Activated CD8-positive, alpha-beta memory T cell treated with anti-CD3 and anti-CD28 coated beads for 1 hour (primary cell): ENCODE measurements around the gene TRPV5.

Experiments used
- DNase-seq, 2 donors: peaks; one replicate each; pipeline ENCODE4 v3.0.0-alpha.2; 2020; ENCODE audit warnings: low read depth in 1 of 2; ENCODE audit errors: extremely low read depth in 1 of 2

TRPV5 gene

DNA sequence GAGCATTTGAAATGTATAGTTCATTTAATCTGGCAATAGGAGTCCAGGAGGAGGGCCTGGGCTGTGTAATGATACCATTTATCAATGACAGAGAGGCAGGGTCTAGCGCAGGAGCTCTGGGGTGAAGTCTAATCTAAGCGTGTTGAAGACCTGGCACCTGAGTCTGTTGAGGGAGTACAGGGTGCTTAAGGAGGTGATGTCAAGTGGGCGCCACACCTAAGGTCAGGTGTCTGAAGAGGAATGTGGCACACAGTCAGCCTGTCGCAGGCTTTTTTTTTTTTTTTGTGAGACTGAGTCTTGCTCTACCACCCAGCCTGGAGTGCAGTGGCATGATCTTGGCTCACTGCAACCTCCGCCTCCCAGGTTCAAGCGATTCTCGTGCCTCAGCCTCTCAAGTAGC lies 8.0 kb upstream of the TRPV5 start:
- no peak for DNase-seq

DNA sequence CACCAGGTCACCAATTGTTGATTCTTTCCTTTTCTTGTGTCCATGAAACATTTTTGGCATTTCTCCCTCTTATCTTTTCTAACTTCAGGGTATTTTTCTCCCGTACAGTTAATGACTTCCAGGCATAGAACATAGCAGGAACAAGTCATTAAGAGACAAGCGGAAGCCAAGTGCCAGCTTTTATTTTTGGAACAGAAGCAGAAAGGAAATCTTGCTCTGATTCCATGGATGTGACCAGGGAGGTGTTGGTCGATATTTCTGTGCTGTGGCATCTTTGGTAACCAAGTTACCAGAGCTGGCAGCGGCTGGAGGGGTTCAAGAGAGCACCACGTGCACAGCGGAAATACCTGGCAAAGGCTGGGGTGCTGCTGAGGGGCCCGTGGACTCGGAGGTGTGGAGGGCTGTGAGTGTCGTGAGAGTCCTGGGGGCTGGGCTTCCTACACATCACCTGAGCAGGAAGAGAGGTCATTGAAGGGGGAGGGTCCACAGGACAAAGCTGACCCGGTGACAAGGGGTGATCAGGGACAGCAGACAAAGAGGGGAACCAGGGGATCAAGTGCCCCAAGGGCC lies 7.5 kb upstream of the TRPV5 start:
- DNase-seq = no peak

DNA sequence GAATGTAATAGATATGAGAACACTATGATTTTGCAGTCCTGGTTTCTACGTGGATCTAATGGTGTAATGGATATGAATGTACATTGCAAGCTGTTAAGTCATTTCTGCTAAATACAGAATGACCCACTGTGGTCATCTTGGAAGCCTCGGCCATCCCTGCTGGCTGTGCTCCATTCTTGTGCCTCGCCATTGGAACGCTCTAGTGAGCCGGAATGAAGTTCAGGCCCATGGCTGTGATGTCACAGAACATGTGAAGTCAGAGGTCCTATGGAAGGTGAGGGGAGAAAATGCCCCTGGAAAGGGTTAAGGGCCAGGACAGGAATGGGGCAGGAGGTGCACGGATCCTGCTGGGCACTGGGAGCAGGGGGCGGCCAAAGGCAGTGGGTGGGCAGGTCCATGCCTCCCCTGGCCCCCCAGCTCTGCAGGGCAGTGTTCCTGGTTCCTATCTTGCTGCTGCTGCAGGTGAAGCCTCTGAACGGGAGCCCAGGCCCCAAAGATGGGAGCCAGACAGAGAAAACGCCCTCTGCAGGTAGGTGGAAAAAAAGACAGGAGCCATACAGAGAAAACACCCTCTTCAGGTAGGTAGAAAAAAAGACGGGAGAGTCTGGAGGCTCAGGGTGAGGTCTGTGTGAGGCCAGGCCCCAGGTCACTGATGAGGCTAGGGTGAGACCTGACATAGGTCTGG lies 5.8 kb upstream of the TRPV5 start, which contains the start of gene LLCFC1:
Gene LLCFC1 (plus strand): TSS at position 259 of the 685 bp plus-strand sequence. CDS start 138 bp downstream, at position 397.
- no peak for DNase-seq

DNA sequence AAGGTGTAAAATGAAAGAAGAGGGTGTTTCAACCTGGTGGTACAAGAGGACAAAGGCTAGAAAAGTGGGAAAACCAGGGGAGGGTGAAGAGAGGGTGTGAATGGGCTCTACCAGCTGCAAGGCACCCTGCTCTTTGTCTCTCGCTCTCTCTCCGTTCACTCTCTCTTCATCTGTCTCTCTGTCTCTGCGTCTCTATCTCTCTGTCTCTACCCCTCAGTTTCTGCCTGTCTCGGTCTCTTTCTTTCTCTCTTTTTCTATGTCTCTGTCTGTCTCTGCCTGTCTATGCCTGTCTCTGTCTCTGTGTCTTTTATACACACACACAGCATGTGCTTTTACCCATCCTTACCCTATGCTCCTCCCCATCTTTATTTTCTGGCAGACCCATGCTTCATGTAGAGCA lies 5.1 kb upstream of the TRPV5 start:
- no peak for DNase-seq

DNA sequence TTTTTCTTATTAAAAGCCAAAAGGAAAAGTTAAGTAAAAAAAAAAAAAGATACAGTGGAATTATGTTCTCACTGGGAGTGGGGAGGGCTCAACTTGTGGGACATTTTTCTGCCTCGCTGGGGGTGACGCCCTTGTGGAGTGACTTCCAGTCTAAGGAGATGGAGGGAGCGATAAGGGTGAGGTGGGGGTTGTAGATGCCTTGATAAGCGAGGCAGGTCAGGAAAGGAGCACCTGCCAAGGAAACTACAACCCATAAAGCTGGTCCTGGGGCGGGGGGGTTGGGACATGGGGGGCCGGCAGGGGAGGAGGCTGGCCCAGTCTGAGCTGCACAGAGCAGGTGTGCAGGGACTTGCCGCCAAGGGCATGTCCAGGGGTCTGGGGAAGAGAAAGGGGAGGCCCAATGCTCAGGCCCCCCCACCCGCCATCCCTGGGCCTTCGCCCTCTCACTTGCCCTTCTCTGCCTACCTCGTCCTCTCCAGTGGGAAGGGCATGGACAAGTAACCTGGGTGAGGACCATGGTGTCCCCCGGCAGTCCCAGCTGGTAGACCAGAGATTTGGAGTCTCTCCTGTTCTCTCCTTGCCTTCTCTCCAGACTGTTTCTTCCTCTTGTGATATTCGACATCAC lies 2.5 kb upstream of the TRPV5 start:
- DNase-seq = no peak

DNA sequence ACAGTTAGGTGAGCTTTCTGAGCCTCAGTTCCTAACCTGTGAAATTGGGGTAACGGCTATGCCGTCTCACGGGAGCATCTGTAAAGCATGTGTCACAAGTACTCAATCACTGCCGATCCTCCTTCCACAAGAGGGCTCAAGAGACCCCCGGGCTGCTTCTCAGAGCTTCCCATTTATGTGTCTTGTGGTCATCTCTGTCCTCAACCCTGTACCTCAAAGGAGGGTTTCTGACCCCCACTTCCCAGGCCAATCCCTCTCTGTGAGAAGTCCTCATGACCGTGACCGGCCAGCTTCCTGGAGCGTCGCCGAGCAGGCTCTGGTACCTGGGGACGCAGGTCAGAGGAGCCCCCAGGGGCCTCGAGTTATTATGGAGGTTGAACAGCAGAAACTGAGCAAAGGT lies 510 bp upstream of the TRPV5 start:
- DNase-seq = no peak

DNA sequence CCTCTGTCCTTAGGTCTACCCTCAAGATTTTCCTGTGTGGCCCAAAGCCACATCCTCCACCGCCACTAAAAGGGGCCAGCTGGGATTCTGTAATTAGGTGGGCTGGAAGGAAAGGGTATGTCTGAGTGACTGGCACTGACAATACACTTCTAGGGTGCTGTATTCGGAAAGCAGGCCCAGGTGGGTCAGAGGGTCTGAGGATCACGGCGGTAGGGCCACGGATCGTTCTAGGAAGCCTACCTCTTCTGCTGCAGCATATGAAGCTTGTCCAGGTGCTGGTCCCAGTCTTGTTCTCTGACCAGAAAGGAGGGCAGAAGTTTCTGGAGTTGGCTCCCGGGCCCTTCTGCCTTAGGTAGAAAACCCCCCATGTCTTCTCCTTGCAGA lies 462 bp downstream of the TRPV5 start:
- no peak for DNase-seq

DNA sequence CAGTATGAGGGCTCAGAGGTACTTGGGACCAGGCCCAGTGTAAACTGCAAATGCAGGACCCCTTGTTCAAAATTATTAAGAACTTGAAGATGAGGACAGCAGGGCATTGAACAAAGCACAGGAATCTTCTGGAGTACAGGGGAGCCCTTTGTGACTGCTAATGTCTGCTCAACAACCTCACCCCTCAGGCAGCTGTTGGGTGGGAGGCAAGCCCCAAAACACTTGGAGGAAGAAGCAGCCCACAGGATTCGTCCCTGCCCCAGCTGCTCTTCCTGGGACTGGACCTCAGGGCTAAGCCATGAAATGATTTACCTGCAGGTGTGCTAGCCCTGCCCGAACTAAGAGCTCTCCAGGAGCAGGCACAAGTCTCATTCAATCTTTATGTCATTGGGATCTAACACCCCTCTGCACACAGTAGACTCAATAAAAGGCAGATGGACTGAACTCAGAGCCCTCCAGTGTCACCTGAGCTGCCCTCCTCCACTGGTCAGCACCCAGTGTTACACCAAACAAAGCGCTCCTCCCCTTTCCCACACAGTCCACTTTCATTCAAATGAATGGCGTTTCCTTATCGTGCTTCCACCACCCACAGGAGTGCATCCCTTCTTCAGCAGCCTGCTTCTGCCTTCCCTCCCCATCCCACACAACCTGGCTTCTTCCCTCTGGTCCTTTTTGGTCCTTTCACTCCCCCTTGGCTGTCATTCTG lies 1.0 kb downstream of the TRPV5 start:
- no peak for DNase-seq

DNA sequence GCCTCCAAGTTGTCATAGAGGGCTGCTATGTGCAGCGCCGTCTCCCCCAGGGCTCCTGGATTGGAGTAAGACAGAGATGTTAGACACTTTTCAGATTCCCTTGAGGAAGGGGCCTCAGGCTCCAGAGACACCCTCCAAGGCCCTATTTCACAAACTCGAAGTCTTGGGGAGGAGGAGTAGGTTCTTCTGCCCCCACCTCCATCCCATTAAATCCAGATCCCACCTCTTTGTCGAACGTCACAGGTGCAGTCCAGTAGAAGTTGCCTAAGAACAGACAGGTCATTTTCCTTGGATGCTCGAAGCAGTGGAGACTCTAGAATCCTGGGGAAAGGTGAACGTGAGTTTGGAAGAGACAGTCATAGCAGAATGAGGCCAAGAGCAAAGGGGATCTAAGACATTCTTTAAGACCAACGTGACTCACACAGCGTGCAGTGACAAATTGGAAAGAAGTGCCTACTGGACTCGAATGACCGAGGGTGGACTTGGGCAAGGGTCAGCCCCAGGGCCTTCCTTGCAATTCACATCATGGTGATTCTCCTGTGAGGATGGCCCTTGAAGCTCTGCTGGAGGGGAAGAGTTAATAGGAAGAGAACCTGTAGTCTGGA lies 3.3 kb downstream of the TRPV5 start:
- DNase-seq = no peak

DNA sequence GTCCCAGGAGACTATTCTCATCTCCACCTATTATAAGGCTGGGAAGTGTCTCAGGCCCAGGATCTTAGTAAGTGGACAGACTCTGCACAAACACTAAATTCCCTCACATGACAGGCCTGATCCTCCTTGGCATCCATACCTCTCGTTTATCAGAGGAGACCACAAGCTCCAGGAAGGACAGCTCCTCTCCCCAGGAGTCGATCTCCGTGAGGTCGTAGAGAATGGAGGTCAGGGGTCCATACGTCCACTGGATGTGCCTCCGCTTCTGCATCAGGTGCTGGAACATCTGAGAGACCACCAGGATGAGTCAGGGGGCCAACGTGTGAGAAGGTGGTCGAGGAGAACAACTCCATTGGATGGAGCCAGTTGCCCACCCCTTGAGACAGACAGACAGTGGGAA lies 5.6 kb downstream of the TRPV5 start:
- DNase-seq = no peak

DNA sequence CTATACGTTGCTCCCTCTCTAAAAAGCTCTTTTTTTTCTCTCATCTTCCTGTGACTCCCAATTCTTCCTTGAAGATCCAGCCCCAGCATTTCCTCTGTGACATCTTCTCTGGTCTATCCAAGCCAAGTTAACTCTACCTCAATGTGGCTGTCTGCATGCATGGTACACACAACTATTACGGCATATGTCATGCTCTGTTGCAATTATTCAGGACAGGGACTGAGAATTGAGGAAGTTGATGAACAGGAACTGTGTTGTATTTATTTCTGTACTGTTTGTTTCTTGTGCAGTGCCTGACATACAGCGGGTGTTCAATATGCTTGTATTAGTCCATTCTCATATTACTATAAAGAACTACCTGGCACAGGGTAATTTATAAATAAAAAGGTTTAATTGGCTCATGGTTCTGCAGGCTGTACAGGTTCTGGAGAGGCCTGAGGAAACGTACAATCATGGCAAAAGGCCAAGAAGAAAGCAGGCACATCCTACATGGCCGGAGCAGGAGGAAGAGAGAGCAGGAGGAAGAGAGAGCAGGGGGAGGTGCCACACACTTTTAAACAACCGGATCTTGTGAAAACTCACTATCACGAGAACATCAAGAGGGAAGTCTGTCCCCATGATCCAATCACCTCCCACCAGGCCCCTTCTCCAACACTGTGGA lies 6.3 kb downstream of the TRPV5 start:
- no peak for DNase-seq

DNA sequence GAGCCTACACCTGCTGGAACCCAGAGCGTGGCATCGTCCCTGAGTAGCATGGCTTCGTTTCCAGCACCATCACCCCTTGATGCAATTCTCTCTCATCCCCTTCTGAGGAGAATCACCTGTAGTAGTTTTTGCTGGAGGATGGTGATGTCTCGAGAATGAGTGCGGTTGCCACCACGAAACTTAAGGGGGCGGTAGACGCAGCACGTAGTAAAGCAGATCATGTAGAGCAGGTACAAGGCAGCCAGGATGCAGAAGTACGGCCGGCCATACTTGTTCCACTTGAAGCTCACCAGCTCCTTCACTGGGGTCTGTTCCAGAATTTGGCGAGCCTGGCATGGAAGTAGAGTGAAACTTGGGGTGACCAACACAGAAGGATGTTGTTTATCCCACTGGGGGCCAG lies 8.1 kb downstream of the TRPV5 start:
- no peak for DNase-seq

DNA sequence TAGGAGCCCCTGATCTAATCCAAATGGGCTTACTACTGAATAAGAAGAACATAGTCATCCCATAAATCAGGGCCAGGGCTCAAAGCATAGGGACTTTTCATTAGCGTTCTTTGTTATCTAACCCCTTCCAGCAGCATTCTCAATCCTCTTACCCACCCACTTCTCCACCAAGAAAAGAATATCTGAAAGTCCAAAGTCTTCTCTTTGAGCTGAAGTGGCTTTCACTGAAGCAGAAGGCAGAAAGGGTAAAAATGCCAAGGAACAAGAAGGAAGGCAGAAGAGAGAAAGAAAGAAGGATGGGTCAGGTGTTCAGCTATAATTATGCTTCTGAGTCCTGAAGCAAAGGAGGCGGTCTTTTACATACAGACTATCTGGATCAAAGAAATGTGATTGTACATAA lies 10.2 kb downstream of the TRPV5 start:
- no peak for DNase-seq

DNA sequence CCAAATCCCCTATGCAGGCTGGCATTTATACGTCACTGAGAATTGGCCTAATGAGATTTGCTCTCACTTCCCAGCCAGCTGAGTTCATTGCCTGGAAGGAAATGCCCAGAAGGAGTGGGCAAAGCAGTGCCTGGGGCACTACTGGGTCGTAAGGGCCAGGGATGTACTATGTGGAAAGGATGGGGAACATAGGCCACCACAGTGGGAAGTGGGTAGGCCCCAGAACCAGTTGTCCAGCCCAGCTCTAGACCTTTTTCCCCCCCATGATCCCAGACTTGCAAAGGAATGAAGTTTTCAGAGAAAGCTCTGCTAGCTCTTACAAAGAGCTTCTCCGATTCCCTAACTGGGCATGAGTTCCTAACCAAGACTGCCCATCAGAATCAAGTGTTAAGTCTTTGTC lies 13.9 kb downstream of the TRPV5 start:
- no peak for DNase-seq

DNA sequence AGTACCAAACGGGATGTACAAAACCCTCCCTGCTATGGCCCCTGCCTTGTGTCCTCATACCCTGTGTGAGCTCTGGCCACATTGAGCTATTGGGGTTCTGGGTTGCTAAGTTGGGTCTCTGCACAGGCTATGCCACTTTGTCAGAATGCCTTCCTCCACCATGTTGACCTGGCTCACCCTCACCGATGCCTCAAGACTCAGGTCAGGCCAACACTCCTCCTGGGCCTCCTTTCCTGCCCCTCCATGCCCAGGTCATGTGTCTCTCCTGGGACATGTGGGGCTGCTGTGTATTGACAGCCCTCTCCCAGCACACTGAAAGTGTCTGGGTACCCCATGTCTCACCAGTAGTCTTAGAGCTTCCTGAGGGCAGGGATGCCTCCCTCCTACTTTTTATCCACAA lies 14.6 kb downstream of the TRPV5 start:
- no peak for DNase-seq

DNA sequence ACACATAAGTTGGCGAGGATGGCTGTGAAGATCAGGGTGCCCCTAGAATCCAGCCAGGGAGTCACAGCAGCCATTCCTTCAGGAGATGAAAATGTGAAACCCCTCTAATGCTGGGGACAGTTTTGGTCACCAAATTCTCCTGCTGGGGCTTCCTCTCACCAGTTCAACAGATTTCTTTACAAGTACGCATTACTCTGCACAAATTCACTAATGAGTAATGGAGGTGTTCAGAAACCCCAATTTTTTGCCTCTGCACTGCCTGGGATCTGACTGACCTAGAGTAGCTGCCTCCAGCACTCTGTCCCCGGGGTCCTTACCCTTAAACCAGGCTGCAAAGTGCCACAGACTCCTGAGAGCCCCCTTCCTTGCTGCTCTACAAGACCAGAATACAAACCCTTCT lies 16.1 kb downstream of the TRPV5 start:
- no peak for DNase-seq

DNA sequence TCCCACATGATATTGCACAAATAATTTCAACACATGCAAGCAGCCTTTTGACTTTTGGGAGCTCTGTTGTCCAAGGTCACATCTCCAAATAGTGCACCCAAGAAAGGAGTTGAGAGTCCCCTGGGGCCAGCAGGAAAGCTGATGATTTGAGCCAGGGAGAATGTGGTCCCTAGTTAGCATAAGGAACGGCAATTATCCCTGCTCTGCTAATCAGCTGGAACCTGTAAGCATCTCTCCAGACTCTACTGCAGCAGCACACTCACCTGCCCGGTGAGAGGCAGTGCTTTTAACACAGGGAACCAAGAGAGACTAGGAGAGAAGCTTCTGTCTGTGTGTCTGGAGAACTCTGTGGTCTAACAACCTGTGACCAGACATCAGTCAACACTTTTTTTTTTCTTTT lies 17.0 kb downstream of the TRPV5 start:
- no peak for DNase-seq

DNA sequence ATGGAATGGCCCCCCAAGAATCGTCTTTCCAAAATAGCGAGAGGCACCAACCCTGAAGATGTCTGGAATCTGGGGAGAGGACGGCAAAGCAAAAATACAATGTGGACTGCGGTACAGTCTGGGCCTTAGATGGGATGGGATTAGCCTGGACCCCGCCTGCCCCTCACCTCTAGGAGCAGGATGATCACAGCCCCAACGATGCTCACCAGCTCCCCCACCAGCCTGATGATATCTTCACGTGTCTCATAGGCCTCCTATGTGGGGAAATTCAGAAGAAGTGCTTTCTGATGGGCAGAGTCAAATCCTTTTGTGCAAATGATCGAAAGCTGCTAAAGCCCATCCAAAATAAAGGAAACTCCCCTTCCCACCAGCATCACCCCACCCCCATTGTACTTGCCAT lies 18.2 kb downstream of the TRPV5 start:
- no peak for DNase-seq

DNA sequence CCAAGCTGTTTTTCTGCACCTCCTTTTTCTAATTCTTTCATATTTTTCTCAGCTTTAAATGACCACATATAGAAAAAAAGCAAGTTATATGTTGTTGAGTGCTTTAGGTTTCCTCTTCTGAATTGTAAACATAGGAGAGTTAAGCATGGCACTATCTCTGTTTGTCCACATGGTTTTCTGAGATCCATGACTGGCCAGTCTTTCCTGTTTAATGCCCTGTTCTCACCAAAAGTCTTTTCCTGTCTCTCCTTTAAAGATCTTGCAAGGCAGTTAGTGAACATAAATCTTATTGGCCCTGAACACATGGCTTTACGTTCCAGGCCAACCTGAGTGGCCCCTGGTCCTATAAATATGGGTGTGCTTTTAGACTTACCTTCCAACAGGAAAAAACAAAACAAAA lies 19.4 kb downstream of the TRPV5 start:
- DNase-seq = no peak

DNA sequence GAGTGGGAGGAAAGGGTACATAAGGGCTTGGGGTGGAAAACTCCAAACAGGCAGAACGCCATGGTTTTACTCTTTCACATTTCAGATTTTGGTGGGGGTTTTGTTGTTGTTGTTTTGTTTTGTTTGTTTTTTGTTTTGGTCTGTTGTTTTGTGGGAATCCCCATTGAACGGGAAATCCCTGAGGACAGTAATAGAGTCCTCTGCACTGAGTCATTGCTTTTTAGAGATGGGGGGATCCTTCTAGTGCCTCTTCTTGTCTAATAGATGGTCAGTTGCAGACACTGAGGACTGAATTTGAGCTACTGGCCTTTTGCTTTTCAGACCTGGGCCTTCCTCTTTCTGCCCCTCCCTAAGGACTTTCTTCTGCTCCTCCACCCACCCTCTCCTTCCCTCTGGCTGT lies 20.0 kb downstream of the TRPV5 start:
- DNase-seq = no peak

DNA sequence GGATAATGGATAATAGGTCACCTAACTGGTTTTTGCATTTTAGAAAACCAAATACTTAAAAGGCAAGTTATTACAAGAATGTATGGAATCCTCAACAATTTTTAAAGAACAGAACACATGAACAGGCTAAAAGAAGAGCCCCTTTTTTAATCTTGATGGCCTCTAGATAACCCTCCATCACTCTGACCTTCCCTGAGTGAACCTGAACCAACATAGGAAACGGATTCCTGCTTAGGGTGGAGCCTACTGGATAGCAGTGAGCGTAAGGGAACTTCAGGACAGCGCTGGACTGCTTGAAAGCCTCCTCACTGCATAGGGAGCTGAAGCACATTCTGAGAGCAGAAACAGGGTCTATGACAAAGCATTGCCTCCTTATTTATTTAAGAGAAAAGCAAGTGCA lies 20.5 kb downstream of the TRPV5 start:
- no peak for DNase-seq
